H9 (cell line): Measurements from ENCODE around the gene EFL1. TPM values are rescaled to one million over a fixed set of nuclear protein-coding genes. Genes with fewer than 3 reads are reported as not detected.

Experiments used
- DNase-seq: peaks from one replicate; pipeline ENCODE4 v3.0.0-alpha.2; 2017
- H2AFZ ChIP-seq: one replicate; pipeline ENCODE4 v1.6.1; 2013; ENCODE audit warnings: mild to moderate bottlenecking, low read length, control low read depth, moderate library complexity
- H2AK5ac ChIP-seq: 2 replicates; pipeline ENCODE4 v1.6.1; 2013; ENCODE audit warnings: low read length, control low read depth, mixed read lengths; ENCODE audit not compliant: insufficient read length
- H2BK120ac ChIP-seq: one replicate; pipeline ENCODE4 v1.6.1; 2013; ENCODE audit warnings: low read depth, mild to moderate bottlenecking, low read length, control low read depth, inconsistent platforms; ENCODE audit not compliant: poor library complexity, severe bottlenecking
- H2BK12ac ChIP-seq: 2 replicates; pipeline ENCODE4 v1.6.1; 2013; ENCODE audit warnings: low read length, control low read depth, mixed read lengths, low read depth; ENCODE audit not compliant: insufficient read length
- H2BK15ac ChIP-seq: 2 replicates; pipeline ENCODE4 v1.6.1; 2013; ENCODE audit warnings: low read depth, low read length, control low read depth
- H2BK20ac ChIP-seq: one replicate; pipeline ENCODE4 v1.6.1; 2013; ENCODE audit warnings: low read depth, mild to moderate bottlenecking, low read length, control low read depth, inconsistent platforms; ENCODE audit not compliant: poor library complexity, severe bottlenecking
- H2BK5ac ChIP-seq: 2 replicates; pipeline ENCODE4 v1.6.1; 2013; ENCODE audit warnings: low read length, control low read depth, mixed read lengths; ENCODE audit not compliant: insufficient read length
- H3K14ac ChIP-seq: 2 replicates; pipeline ENCODE4 v1.6.1; 2013; ENCODE audit warnings: low read length, control low read depth; ENCODE audit not compliant: insufficient read depth
- H3K18ac ChIP-seq: 2 replicates; pipeline ENCODE4 v1.6.1; 2013; ENCODE audit warnings: low read depth, mild to moderate bottlenecking, mixed read lengths, low read length, control low read depth; ENCODE audit not compliant: insufficient read length
- H3K23ac ChIP-seq: 2 replicates; pipeline ENCODE4 v1.6.1; 2013; ENCODE audit warnings: low read length, control low read depth, mixed read lengths, low read depth; ENCODE audit not compliant: insufficient read length
- H3K23me2 ChIP-seq: 2 replicates; pipeline ENCODE4 v1.6.1; 2013; ENCODE audit warnings: low read depth, mild to moderate bottlenecking, mixed read lengths, low read length, control low read depth; ENCODE audit not compliant: insufficient read length, poor library complexity, severe bottlenecking
- H3K27ac ChIP-seq: 2 replicates; pipeline ENCODE4 v1.5.1; 2013; ENCODE audit warnings: low read length, control low read depth, mixed read lengths, low read depth; ENCODE audit not compliant: insufficient read length
- H3K27me3 ChIP-seq: 2 replicates; pipeline ENCODE4 v1.6.1; 2013; ENCODE audit warnings: low read length, control low read depth, inconsistent platforms; ENCODE audit not compliant: insufficient read depth
- H3K4ac ChIP-seq: 2 replicates; pipeline ENCODE4 v1.6.1; 2013; ENCODE audit warnings: low read depth, mild to moderate bottlenecking, control low read depth, inconsistent platforms, low read length, moderate library complexity
- H3K4me1 ChIP-seq: 2 replicates; pipeline ENCODE4 v1.6.1; 2013; ENCODE audit warnings: low read length, control low read depth, inconsistent platforms; ENCODE audit not compliant: insufficient read depth
- H3K4me2 ChIP-seq: 2 replicates; pipeline ENCODE4 v1.6.1; 2013; ENCODE audit warnings: low read length, control low read depth, mixed read lengths; ENCODE audit not compliant: insufficient read length, insufficient read depth
- H3K56ac ChIP-seq: 2 replicates; pipeline ENCODE4 v1.6.1; 2013; ENCODE audit warnings: low read depth, mild to moderate bottlenecking, mixed read lengths, low read length, control low read depth; ENCODE audit not compliant: insufficient read length
- H3K79me1 ChIP-seq: 2 replicates; pipeline ENCODE4 v1.6.1; 2013; ENCODE audit warnings: low read depth, mild to moderate bottlenecking, moderate library complexity, low read length, control low read depth, inconsistent platforms; ENCODE audit not compliant: insufficient read depth, poor library complexity, severe bottlenecking
- H3K79me2 ChIP-seq: 2 replicates; pipeline ENCODE4 v1.6.1; 2013; ENCODE audit warnings: low read length, control low read depth, inconsistent platforms; ENCODE audit not compliant: insufficient read depth
- H3K9ac ChIP-seq: 2 replicates; pipeline ENCODE4 v1.6.1; 2013; ENCODE audit warnings: low read length, control low read depth, mixed read lengths; ENCODE audit not compliant: insufficient read length; ENCODE audit errors: extremely low read depth
- H3K9me3 ChIP-seq: one replicate; pipeline ENCODE4 v1.6.1; 2013; ENCODE audit warnings: low read depth, low read length, inconsistent platforms; ENCODE audit not compliant: control insufficient read depth
- H3T11ph ChIP-seq: one replicate; pipeline ENCODE4 v1.6.1; 2013; ENCODE audit warnings: mild to moderate bottlenecking, low read length, control low read depth, inconsistent platforms
- H4K20me1 ChIP-seq: one replicate; pipeline ENCODE4 v1.6.1; 2013; ENCODE audit not compliant: control insufficient read depth, insufficient read length, insufficient read depth
- H4K5ac ChIP-seq: 2 replicates; pipeline ENCODE4 v1.6.1; 2013; ENCODE audit warnings: low read depth, mild to moderate bottlenecking, mixed read lengths, low read length, control low read depth; ENCODE audit not compliant: insufficient read length
- H4K8ac ChIP-seq: replicated peaks from 2 replicates; pipeline ENCODE4 v1.6.1; 2013; ENCODE audit warnings: low read length, control low read depth, mixed read lengths, low read depth; ENCODE audit not compliant: insufficient read length
- H4K91ac ChIP-seq: 2 replicates; pipeline ENCODE4 v1.6.1; 2013; ENCODE audit warnings: low read depth, mild to moderate bottlenecking, moderate library complexity, mixed read lengths, low read length, control low read depth; ENCODE audit not compliant: insufficient read length
- H3K27ac Mint-ChIP-seq, 3 experiments: 2 replicates in 2 of 3; 3 replicates in 1 of 3; pipeline ENCODE4 v1.8.0; 2020 to 2021; ENCODE audit warnings: mixed read lengths in 3 of 3, mild to moderate bottlenecking in 1 of 3, moderate library complexity in 1 of 3
- H3K27me3 Mint-ChIP-seq: 2 replicates; pipeline ENCODE4 v1.8.0; 2021; ENCODE audit warnings: low read depth, mild to moderate bottlenecking, moderate library complexity, mixed read lengths
- H3K36me3 Mint-ChIP-seq, 3 experiments: 2 replicates in 2 of 3; 3 replicates in 1 of 3; pipeline ENCODE4 v1.8.0; 2020 to 2021; ENCODE audit warnings: low read depth in 3 of 3, mixed read lengths in 3 of 3; ENCODE audit not compliant: insufficient read depth in 1 of 3
- H3K4me1 Mint-ChIP-seq, 2 experiments: 2 replicates each; pipeline ENCODE4 v1.8.0; 2020; ENCODE audit warnings: mixed read lengths in 2 of 2
- H3K4me3 Mint-ChIP-seq, 2 experiments: 2 replicates in 1 of 2; 3 replicates in 1 of 2; pipeline ENCODE4 v1.8.0; 2020 to 2021; ENCODE audit warnings: mild to moderate bottlenecking in 2 of 2, mixed read lengths in 2 of 2, moderate library complexity in 1 of 2
- H3K9me3 Mint-ChIP-seq, 2 experiments: 2 replicates in 1 of 2; 3 replicates in 1 of 2; pipeline ENCODE4 v1.8.0; 2020; ENCODE audit warnings: mild to moderate bottlenecking in 2 of 2, mixed read lengths in 2 of 2, moderate library complexity in 1 of 2
- WGBS: extraction: QIAGEN DNeasy Blood & Tissue Kit; methylation state at CpG from one replicate; pipeline ENCODE4 v1.1.7; 2013; ENCODE audit warnings: missing lambda C conversion rate, low lambda C conversion rate, mixed read lengths; ENCODE audit not compliant: insufficient read length; ENCODE audit errors: extremely low coverage; 5-methylcytosine and 5-hydroxymethylcytosine counted together
- total RNA-seq: library from RNA; stranded (reverse); gene quantifications from 2 replicates; pipeline ENCODE4 v1.2.1, GENCODE V29; 2021
- TF ChIP-seq, protein P1 (sequence below): fragments of 200-600 bp; sonication (generic); conservative IDR thresholded peaks from 3 replicates; pipeline ENCODE4 v1.8.0; 2021; ENCODE audit warnings: antibody characterized with exemption, mild to moderate bottlenecking

The EFL1 gene
- total RNA-seq, 1 experiment from 2014 or later = 29.4 TPM

- Histone ChIP-seq H3K9ac (no peak overlapping the region), H3T11ph (no peak overlapping the region), H2BK120ac (no peak overlapping the region), H3K18ac (no peak overlapping the region), H4K91ac (no peak overlapping the region), H2BK12ac (no peak overlapping the region), H4K8ac (no peak overlapping the region), H4K20me1 (no peaks in the 10 kb centered on the region), H3K56ac (no peak overlapping the region), H3K27ac (no peak overlapping the region), H2AFZ (no peak overlapping the region), H3K4me1 (no peaks in the 10 kb centered on the region), H3K79me2 (no peaks in the 10 kb centered on the region), H3K23ac (no peak overlapping the region), H2BK5ac (no peak overlapping the region), H3K4ac (no peak overlapping the region), H3K14ac (no peak overlapping the region), H3K27me3 (no peaks in the 10 kb centered on the region), H3K79me1 (no peaks in the 10 kb centered on the region), H3K23me2 (no peaks in the 10 kb centered on the region), H3K9me3 (no peaks in the 10 kb centered on the region), H4K5ac (no peak overlapping the region), H2BK15ac (no peak overlapping the region), H2AK5ac (no peak overlapping the region), H3K4me2 (no peak overlapping the region), H2BK20ac (no peak overlapping the region)
- Mint-ChIP-seq H3K4me3 (no peak overlapping the region), H3K27me3 (no peaks in the 10 kb centered on the region), H3K36me3 (no peaks in the 10 kb centered on the region; a peak in 1 of 7 replicates), H3K9me3 (no peaks in the 10 kb centered on the region), H3K4me1 (peaks cover 5 to 9% of the 10 kb centered on the region in 2 experiments; a peak in 3 of 4 replicates), H3K27ac (peak overlapping the region in 1 of 3 experiments; percentile 71; a peak in 3 of 7 replicates)
- DNase-seq = no peak
- no CpG with 5 or more reads among the region's 5 CpGs for WGBS
- TF ChIP-seq, protein P1, sequence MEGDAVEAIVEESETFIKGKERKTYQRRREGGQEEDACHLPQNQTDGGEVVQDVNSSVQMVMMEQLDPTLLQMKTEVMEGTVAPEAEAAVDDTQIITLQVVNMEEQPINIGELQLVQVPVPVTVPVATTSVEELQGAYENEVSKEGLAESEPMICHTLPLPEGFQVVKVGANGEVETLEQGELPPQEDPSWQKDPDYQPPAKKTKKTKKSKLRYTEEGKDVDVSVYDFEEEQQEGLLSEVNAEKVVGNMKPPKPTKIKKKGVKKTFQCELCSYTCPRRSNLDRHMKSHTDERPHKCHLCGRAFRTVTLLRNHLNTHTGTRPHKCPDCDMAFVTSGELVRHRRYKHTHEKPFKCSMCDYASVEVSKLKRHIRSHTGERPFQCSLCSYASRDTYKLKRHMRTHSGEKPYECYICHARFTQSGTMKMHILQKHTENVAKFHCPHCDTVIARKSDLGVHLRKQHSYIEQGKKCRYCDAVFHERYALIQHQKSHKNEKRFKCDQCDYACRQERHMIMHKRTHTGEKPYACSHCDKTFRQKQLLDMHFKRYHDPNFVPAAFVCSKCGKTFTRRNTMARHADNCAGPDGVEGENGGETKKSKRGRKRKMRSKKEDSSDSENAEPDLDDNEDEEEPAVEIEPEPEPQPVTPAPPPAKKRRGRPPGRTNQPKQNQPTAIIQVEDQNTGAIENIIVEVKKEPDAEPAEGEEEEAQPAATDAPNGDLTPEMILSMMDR = no peak
Observed at GRCh38 chr15:82174471-82175235, 87.9 kb downstream of the EFL1 start.
